HG02981 (cell line): ENCODE measurements around the gene THEM4.
"Not testable (repeated sequence)": the region's sequence is repeated elsewhere in the genome, so short reads cannot be mapped to it uniquely, and the experiment has no call there.

Experiments
- ATAC-seq: cut with Tn5 transposase; IDR thresholded peaks from one replicate; pipeline ENCODE4 v1.9.1; 2021; ENCODE audit warnings: mild to moderate bottlenecking, moderate library complexity; ENCODE audit not compliant: unreplicated experiment

THEM4 gene

GRCh38 chr1:151935154-151935553 is 25.8 kb upstream of the THEM4 start:
- ATAC-seq: no peak

GRCh38 chr1:151934048-151934493 is 24.8 kb upstream of the THEM4 start:
- no peak for ATAC-seq

DNA sequence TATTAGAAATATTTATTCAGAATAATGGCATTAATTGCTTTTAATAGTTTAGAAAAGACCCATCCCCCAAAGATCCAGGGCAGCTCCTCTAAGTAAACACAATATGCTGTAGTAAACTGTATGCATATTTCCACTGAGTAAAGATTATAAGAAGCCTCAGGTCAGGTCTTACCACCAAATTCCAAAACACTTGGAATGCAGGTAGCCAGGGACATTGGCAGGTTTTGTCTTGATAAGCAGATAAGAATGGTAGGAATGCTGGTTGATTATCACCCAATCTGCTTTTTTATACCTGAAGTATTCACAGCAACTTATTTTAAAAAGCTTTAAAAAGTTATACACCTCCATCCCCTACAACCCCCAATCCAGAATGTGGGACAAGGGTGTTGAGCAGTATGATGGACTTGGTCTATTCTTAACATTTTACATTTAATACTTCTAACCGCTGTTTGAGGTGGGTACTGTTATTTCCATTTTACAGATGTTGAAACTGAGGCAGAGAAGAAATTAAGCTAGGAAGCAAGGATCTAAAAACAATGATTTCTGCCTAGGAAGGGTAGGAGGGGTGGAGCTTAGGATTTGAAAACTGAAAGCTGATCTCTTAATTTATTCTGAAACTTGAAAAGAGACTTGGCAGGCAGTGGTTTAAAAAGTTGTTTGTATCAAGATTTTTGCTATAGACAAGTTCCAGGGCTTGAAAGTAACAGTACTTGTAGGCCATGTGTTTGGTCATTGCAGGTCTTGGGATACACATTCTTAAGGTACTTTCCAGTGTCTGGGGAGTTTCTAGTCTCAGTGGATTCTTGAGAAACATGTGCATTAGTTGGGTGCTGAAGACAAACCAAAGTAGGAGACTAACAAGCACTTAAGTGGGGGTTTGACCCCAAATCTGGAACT is 15.6 kb upstream of the THEM4 start:
- no peak for ATAC-seq

GRCh38 chr1:151923422-151923821 is 14.1 kb upstream of the THEM4 start:
- ATAC-seq: no peak

GRCh38 chr1:151920149-151920548 is 10.8 kb upstream of the THEM4 start:
- no peak for ATAC-seq

GRCh38 chr1:151918819-151919610 is 9.7 kb upstream of the THEM4 start:
- ATAC-seq: no peak

- ATAC-seq: no peak
Observed at GRCh38 chr1:151918156-151918555, 8.8 kb upstream of the THEM4 start.

DNA sequence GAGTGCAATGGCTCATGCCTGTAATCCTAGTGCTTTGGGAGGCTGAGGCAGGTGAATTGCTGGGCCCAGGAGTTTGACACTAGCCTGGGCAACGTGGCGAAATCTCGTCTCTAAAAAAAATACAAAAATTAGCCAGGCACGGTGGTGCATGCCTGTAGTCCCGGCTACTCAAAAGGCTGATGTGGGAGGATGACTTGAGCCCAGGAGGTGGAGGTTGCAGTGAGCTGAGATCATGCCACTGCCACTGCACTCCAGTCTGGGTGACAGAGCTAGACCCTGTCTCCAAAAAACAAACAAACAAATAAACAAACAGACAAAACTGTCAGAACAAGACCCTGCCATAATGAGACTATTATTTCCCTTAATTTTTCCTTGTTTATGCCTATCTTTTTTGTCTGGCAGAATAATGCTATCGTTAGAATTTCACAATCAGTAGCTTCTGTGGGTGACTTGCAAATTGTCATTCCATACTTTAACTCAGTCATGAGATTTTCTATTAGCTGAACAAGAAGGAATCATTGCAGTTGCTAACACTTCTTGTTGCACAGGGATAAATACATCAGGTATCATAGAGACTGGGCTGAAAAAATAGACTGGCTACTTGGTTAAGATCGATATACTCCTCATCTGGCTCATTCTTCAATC is 7.5 kb upstream of the THEM4 start:
- no peak for ATAC-seq

DNA sequence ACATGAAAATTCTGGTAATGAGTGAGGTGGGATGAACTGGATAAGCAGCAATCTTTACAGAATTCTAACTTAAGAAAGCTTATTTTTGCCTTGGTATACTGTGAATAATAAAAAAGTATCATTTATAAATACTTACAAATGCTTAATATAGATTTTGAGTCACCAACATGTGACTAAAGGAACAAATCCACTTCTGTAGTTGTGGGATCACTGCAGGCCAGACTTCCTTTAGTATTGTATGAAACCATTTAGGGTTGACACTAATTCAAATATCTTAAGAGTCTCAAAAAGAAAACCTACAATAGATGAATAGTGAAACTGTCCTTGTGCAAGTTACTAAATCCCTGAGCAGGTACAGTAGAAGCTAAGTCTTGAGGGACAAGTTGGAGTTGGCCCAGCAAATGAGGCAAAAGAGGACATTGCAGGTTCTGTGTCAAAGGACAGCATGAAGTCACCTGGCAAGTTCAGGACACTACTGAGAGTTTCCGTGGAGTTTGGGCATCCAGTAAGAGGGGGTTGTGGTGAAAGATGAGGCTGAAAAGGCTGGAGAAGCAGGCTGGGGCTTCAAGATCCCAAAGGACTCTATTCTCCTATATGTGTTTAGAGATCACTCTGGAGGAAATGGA is 5.9 kb upstream of the THEM4 start:
- no peak for ATAC-seq

- ATAC-seq: no peak
Observed at GRCh38 chr1:151914076-151914475, 4.8 kb upstream of the THEM4 start.

DNA sequence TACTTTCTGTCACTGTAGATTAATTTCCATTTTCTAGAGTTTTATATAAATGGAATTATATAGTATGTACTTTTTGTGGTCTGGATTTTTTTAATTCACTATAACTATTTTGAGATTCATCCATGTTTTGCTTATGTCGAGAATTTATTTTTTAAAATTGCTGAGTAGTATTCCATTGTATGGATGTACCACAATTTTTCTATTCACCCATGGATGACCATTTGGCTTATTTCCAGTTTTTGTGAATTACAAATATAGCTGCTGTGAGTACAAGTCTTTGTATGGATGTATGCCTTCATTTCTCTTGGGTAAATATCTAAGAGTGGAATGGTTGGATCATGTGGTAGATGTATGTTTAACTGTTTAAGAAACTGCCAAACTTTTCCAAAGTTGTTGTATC is 3.7 kb upstream of the THEM4 start:
- no peak for ATAC-seq

DNA sequence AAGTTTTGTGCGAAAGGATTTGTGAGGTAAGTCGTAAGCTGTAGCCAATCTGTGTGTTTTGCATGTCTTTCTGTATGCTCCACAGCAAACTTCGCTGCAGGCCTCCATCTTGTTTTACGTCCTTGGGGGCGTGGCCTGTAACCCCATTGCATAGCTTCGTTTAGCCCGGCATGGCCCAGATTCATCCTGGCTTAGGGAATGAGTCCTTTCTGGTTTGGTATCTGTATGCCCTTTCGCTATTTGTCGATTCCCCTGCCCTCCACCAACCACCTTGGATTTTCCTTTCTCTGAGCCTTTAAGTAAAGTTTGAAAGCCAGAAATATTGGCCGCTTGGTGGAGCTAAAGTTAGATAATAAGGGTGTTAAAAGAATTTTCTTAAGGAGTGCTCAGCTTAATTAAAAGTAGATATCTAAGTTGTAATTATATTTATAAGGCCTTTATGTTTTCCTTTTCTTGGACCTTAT is 1.1 kb downstream of the THEM4 start:
- ATAC-seq: no peak

- ATAC-seq: no peak
Observed at GRCh38 chr1:151907363-151908139, 1.8 kb downstream of the THEM4 start.

DNA sequence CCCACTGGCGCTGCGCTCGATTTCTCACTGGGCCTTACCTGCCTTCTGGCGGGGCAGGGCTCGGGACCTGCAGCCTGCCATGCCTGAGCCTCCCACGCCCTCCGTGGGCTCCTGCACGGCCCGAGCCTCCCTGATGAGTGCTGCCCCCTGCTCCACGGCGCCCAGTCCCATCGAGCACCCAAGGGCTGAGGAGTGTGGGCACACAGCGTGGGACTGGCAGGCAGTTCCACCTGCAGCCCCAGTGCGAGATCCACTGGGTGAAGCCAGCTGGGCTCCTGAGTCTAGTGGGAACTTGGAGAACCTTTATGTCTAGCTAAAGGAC is 3.0 kb downstream of the THEM4 start:
- not testable (repeated sequence) for ATAC-seq

- not testable (repeated sequence) for ATAC-seq
Observed at GRCh38 chr1:151905443-151906323, 3.6 kb downstream of the THEM4 start.

DNA sequence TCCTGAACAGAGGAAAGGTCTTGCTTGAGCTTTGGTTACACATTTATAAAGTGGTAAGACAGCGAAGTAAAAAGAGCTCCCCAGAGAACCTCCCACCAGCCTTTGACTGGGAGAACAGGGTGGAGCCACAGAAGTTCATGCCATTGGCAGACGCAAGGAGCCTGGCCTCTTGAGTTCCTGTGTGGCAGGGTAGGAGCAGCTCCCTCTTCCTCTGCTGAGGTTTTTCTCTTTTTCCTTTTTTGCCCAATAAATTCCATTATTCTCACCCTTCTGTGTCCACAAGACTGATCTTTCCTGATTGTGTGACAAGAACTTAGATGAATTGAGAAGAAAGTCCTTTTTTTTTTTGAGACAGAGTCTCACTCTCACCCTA is 4.3 kb downstream of the THEM4 start:
- ATAC-seq: no peak

DNA sequence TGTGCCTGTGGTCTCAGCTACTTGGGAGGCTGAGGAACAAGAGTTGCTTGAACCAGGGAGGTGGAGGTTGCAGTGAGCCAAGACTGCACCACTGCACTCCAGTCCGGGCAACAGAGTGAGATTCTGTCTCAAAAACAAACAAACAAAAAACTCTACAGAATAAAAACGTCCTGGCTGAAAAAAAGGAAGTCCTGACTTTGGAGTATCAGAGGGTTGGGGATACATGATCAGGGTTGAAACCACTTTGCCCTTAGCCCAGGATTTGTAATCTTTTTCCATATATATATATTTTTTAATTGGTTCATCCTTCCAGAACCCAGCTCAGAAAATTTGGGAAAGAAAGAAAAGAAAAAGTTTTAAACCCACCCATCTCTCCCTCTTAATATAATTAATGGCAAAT is 6.5 kb downstream of the THEM4 start:
- no peak for ATAC-seq

DNA sequence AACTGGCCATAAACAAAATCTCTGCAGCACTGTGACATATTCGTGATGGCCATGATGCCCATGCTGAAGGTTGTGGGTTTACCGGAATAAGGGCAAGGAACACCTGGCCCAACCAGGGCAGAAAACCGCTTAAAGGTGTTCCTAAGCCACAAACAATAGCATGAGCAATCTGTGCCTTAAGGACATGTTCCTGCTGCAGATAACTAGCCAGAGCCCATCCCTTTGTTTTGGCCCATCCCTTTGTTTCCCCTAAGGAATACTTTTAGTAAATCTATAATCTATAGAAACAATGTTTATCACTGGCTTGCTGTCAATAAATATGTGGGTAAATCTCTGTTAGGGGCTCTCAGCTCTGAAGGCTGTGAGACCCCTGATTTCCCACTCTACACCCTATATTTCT is 8.5 kb downstream of the THEM4 start:
- ATAC-seq: not testable (repeated sequence)

- no peak for ATAC-seq
Observed at GRCh38 chr1:151898519-151898991, 10.8 kb downstream of the THEM4 start.
